Heart left ventricle (tissue), 13 donors: Measurements from ENCODE around the gene NUP62CL.

Experiments
- POLR2A ChIP-seq, 2 donors: fragments of 450-650 bp; IDR thresholded peaks; one replicate each; pipeline ENCODE4 v1.6.1; 2017; ENCODE audit warnings: antibody characterized with exemption in 2 of 2, mild to moderate bottlenecking in 2 of 2, moderate library complexity in 2 of 2
- TF ChIP-seq, protein P1 (sequence below), 12 donors: fragments of 200-600 bp; sonication (generic) in 4 of 12; IDR thresholded peaks; one replicate each; pipeline versions ENCODE4 v1.5.0 to v1.8.0; 2018 to 2022; ENCODE audit warnings: antibody characterized with exemption in 12 of 12, mild to moderate bottlenecking in 5 of 12
- donor health status: ischemic (EF 13 %, LVEDD 7.1; RV severe dilation, severe dysfunction).
- donor health status: DM: no; HTN: yes; CAD: no.
- donor health status: DM: no; HTN: no; CAD: no.
- donor health status: ischemic (EF 25% LVEDD 6.9; RV normal size, moderate dysfunction).
- donor health status: ischemic (EF 25% LVEDD 5.7; RV mildly dilated, moderate dysfunction).
- donor health status: ischemic (EF 35%, LVEDD 5.7; RV mildly dilated, moderate dysfunction).
- donor health status: nonischemic (EF 11% LVEDD 7.7; RV severe dilation, severe dysfunction).
- donor health status: DM: yes; HTN: yes; CAD: no.
- donor health status: PGD.
- donor health status: ischemic (EF 29% LVEDD 5.4; RV normal size, mild dysfunction).
- donor health status: nonischemic (EF 23%, LVEDD 6.1; RV moderate dilation, normal function).

GRCh38 chrX:107167163-107167921 lies 38.9 kb downstream of the NUP62CL start:
- TF ChIP-seq, protein P1, sequence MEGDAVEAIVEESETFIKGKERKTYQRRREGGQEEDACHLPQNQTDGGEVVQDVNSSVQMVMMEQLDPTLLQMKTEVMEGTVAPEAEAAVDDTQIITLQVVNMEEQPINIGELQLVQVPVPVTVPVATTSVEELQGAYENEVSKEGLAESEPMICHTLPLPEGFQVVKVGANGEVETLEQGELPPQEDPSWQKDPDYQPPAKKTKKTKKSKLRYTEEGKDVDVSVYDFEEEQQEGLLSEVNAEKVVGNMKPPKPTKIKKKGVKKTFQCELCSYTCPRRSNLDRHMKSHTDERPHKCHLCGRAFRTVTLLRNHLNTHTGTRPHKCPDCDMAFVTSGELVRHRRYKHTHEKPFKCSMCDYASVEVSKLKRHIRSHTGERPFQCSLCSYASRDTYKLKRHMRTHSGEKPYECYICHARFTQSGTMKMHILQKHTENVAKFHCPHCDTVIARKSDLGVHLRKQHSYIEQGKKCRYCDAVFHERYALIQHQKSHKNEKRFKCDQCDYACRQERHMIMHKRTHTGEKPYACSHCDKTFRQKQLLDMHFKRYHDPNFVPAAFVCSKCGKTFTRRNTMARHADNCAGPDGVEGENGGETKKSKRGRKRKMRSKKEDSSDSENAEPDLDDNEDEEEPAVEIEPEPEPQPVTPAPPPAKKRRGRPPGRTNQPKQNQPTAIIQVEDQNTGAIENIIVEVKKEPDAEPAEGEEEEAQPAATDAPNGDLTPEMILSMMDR (IDR thresholded peaks at IDR 0.05) = no peak
- TF ChIP-seq POLR2A (IDR thresholded peaks at IDR 0.05) = no peak
